Measurements from ENCODE around the gene CCHCR1. TPM values are rescaled to one million over a fixed set of nuclear protein-coding genes. Genes with fewer than 3 reads are reported as not detected.

The CCHCR1 gene
- total and polyA plus RNA-seq, 2 of the 13 experiments (the other 11 are each of a cell fraction or from before 2014, with no cell fraction given) = 14.6 to 28.2 TPM

- H3K4me3 ChIP-seq (replicated peaks in 1 of 3; ENCODE audit: insufficient read depth in 1 of 3, low read depth in 2 of 3, low read length in 3 of 3) = no peak overlapping the region
- no peak overlapping the region for H3K9ac ChIP-seq (ENCODE audit: insufficient read depth, low read depth, low read length)
- H3K9me3 ChIP-seq (ENCODE audit: low read length) = no peaks in the 10 kb centered on the region
- ATAC-seq = no peak
- in situ Hi-C loops (cut with HindIII; ENCODE audit: extremely low pct_ligation_motif_present, low pct_unique_long_range_greater_than_20kb) (no loop called here), intact Hi-C loops (cut with micrococcal nuclease; ENCODE audit: unreplicated experiment) (no loop called here)
- no peak overlapping the region for H3K4me2 ChIP-seq (ENCODE audit: low read depth, low read length)
- WGBS (ENCODE audit: low lambda C conversion rate) = 31% methylated on average over 11 of the region's 12 CpGs
- FAIRE-seq = no peak
- H3K4me1 ChIP-seq (ENCODE audit: insufficient read depth, low read length) = peaks cover 1% of the 10 kb centered on the region; the same call in 1 of the 2 replicates
- peaks cover 6 to 75% of the 10 kb centered on the region in 2 experiments; a peak in 4 of 5 replicates for H3K27me3 ChIP-seq (ENCODE audit: control insufficient read depth in 1 of 2, insufficient read depth in 2 of 2, low read length in 2 of 2)
- no peak overlapping the region for H2AFZ ChIP-seq (ENCODE audit: low read length)
- CTCF ChIA-PET (ENCODE audit: low intra/inter-chr PET ratio, low total read pairs) = no interaction called here
- no peaks in the 10 kb centered on the region for H3K36me3 ChIP-seq (replicated peaks in 1 of 2; ENCODE audit: control insufficient read depth in 1 of 2, insufficient read depth in 2 of 2, low read length in 2 of 2)
- H4K20me1 ChIP-seq (ENCODE audit: insufficient read depth, low read length) = no peaks in the 10 kb centered on the region
- BruUV-seq (replicated peaks) = no TSS peak
- H3K27ac ChIP-seq (ENCODE audit: extremely low read length, insufficient read depth, low read length) = no peak overlapping the region
- POLR2A ChIA-PET = no interaction called here
- DNase-seq (ENCODE audit: low spot score) = no peak
- H3K79me2 ChIP-seq (ENCODE audit: insufficient read depth, low read length) = no peaks in the 10 kb centered on the region
- no peak for TF ChIP-seq NFIB (CRISPR knock-in tag; IDR thresholded peaks at IDR 0.05; ENCODE audit: borderline replicate concordance)
- TF ChIP-seq, protein P1, sequence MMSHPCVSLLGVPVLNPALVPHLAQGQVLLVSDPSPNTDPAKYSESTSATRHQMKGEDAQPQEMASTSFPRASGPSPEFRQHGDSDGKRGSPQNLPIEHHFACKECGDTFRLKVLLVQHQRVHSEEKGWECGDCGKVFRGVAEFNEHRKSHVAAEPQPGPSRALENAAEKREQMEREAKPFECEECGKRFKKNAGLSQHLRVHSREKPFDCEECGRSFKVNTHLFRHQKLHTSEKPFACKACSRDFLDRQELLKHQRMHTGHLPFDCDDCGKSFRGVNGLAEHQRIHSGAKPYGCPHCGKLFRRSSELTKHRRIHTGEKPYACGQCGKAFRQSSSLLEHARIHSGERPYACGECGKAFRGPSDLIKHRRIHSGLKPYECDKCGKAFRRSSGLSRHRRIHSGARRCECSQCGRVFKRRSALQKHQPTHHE (CRISPR knock-in tag; IDR thresholded peaks at IDR 0.05; ENCODE audit: borderline replicate concordance) = no peak
- no peak for TF ChIP-seq ZNF207 (IDR thresholded peaks at IDR 0.05; ENCODE audit: borderline replicate concordance)
- TF ChIP-seq NFKB2 (CRISPR knock-in tag; IDR thresholded peaks at IDR 0.05; ENCODE audit: borderline replicate concordance) = no peak
- no peak for TF ChIP-seq TERF1 (CRISPR knock-in tag; IDR thresholded peaks at IDR 0.05)
- no peak for TF ChIP-seq RFX1 (IDR thresholded peaks at IDR 0.05)
- TF ChIP-seq, protein P2, sequence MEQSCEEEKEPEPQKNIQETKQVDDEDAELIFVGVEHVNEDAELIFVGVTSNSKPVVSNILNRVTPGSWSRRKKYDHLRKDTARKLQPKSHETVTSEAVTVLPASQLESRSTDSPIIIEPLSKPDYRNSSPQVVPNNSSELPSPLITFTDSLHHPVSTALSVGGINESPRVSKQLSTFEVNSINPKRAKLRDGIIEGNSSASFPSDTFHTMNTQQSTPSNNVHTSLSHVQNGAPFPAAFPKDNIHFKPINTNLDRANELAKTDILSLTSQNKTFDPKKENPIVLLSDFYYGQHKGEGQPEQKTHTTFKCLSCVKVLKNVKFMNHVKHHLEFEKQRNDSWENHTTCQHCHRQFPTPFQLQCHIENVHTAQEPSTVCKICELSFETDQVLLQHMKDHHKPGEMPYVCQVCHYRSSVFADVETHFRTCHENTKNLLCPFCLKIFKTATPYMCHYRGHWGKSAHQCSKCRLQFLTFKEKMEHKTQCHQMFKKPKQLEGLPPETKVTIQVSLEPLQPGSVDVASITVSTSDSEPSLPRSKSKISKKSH (CRISPR knock-in tag; IDR thresholded peaks at IDR 0.05; ENCODE audit: borderline replicate concordance) = no peak
- no peak for TF ChIP-seq PHF8 (CRISPR knock-in tag; IDR thresholded peaks at IDR 0.05)
- TF ChIP-seq MAFK (conservative IDR thresholded peaks at IDR 0.05 in 1 of 2, IDR thresholded peaks at IDR 0.05 in 1 of 2; ENCODE audit: low read length in 2 of 2) = no peak
- TF ChIP-seq, protein P3, sequence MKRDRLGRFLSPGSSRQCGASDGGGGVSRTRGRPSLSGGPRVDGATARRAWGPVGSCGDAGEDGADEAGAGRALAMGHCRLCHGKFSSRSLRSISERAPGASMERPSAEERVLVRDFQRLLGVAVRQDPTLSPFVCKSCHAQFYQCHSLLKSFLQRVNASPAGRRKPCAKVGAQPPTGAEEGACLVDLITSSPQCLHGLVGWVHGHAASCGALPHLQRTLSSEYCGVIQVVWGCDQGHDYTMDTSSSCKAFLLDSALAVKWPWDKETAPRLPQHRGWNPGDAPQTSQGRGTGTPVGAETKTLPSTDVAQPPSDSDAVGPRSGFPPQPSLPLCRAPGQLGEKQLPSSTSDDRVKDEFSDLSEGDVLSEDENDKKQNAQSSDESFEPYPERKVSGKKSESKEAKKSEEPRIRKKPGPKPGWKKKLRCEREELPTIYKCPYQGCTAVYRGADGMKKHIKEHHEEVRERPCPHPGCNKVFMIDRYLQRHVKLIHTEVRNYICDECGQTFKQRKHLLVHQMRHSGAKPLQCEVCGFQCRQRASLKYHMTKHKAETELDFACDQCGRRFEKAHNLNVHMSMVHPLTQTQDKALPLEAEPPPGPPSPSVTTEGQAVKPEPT (CRISPR knock-in tag; IDR thresholded peaks at IDR 0.05; ENCODE audit: low read depth) = no peak
- no peak for TF ChIP-seq HES4 (CRISPR knock-in tag; IDR thresholded peaks at IDR 0.05; ENCODE audit: borderline replicate concordance)
- TF ChIP-seq ZBTB7A (CRISPR knock-in tag; IDR thresholded peaks at IDR 0.05) = no peak
- no peak for TF ChIP-seq HMG20B (CRISPR knock-in tag; conservative IDR thresholded peaks at IDR 0.05)
Observed at GRCh38 chr6:31115941-31116560, 41.6 kb downstream of the CCHCR1 start.

Data from HepG2 (cell line).